NB4 (cell line): Measurements from ENCODE around the gene OR52W1.

Experiments used
- CTCF ChIP-seq: IDR thresholded peaks from one replicate; pipeline ENCODE4 v1.5.1; 2012; ENCODE audit warnings: low read depth, low read length
- MAX ChIP-seq: IDR thresholded peaks from 2 replicates; pipeline ENCODE4 v1.6.1; 2011; ENCODE audit warnings: low read depth, low read length
- MYC ChIP-seq: IDR thresholded peaks from 2 replicates; pipeline ENCODE4 v1.6.1; 2011; ENCODE audit warnings: low read depth, low read length
- POLR2A ChIP-seq: IDR thresholded peaks from 2 replicates; pipeline ENCODE4 v1.6.1; 2011; ENCODE audit warnings: mild to moderate bottlenecking; ENCODE audit not compliant: insufficient read length; ENCODE audit errors: extremely low read depth

- no peak for TF ChIP-seq CTCF
- TF ChIP-seq POLR2A = no peak
- no peak for TF ChIP-seq MAX
- no peak for TF ChIP-seq MYC
Observed at GRCh38 chr11:6229911-6230310, 30.9 kb downstream of the OR52W1 start.
